CD4-positive, alpha-beta memory T cell (primary cell): Measurements from ENCODE around the gene TMEM169. TPM values are rescaled to one million over a fixed set of nuclear protein-coding genes. Genes with fewer than 3 reads are reported as not detected.
"Not testable (repeated sequence)": the region's sequence is repeated elsewhere in the genome, so short reads cannot be mapped to it uniquely, and the experiment has no call there.

Source experiments
- CTCF ChIA-PET: fragments of 350-600 bp; sonication (Branson Sonifier 250); formaldehyde crosslinking; loops from one replicate; lab custom pipeline; 2021; ENCODE audit warnings: inconsistent platforms; ENCODE audit not compliant: partially characterized antibody; lab: Charles Lee
- POLR2A ChIA-PET: fragments of 350-600 bp; sonication (Branson Sonifier 250); formaldehyde crosslinking; loops from one replicate; lab custom pipeline; 2021; ENCODE audit not compliant: partially characterized antibody; lab: Charles Lee
- DNase-seq, 5 donors: peaks; one replicate each; pipeline versions ENCODE4 v3.0.0 to v3.0.0-alpha.2; 2020 to 2022; ENCODE audit warnings: mixed read lengths in 1 of 5
- H3K27ac ChIP-seq: one replicate; pipeline ENCODE4 v1.7.0; 2013; ENCODE audit warnings: low read depth, low read length
- H3K27me3 ChIP-seq: 2 replicates; pipeline ENCODE4 v1.7.0; 2013; ENCODE audit warnings: mild to moderate bottlenecking, low read length, moderate library complexity; ENCODE audit not compliant: insufficient read depth
- H3K36me3 ChIP-seq: 2 replicates; pipeline ENCODE4 v1.7.0; 2013; ENCODE audit warnings: mild to moderate bottlenecking, low read length, moderate library complexity; ENCODE audit not compliant: insufficient read depth
- H3K4me1 ChIP-seq: 2 replicates; pipeline ENCODE4 v1.7.0; 2013; ENCODE audit warnings: mild to moderate bottlenecking, low read length, moderate library complexity; ENCODE audit not compliant: insufficient read depth
- H3K4me3 ChIP-seq, 2 donors: one replicate each; pipeline ENCODE4 v1.7.0; 2013; ENCODE audit warnings: low read length in 2 of 2, mild to moderate bottlenecking in 1 of 2
- H3K9me3 ChIP-seq, 2 donors: one replicate each; pipeline ENCODE4 v1.7.0; 2013; ENCODE audit warnings: low read length in 2 of 2, control low read depth in 1 of 2; ENCODE audit not compliant: control insufficient read depth in 1 of 2
- H3K27ac Mint-ChIP-seq, 7 donors: one replicate each; pipeline ENCODE4 v1.8.0; 2020 to 2021; ENCODE audit warnings: mixed read lengths in 7 of 7, mild to moderate bottlenecking in 6 of 7, inconsistent platforms in 3 of 7, moderate library complexity in 3 of 7
- H3K27me3 Mint-ChIP-seq, 2 donors: one replicate each; pipeline ENCODE4 v1.8.0; 2020 to 2021; ENCODE audit warnings: mixed read lengths in 2 of 2
- H3K36me3 Mint-ChIP-seq, 2 donors: one replicate each; pipeline ENCODE4 v1.8.0; 2020 to 2021; ENCODE audit warnings: mixed read lengths in 2 of 2, inconsistent platforms in 1 of 2, mild to moderate bottlenecking in 1 of 2
- H3K4me1 Mint-ChIP-seq, 4 donors: one replicate each; pipeline ENCODE4 v1.8.0; 2020 to 2021; ENCODE audit warnings: mixed read lengths in 4 of 4, mild to moderate bottlenecking in 1 of 4
- H3K4me3 Mint-ChIP-seq, 8 donors: one replicate each; pipeline ENCODE4 v1.8.0; 2020 to 2021; ENCODE audit warnings: mixed read lengths in 8 of 8, mild to moderate bottlenecking in 7 of 8, moderate library complexity in 6 of 8, inconsistent platforms in 3 of 8
- H3K9me3 Mint-ChIP-seq, 8 donors: one replicate each; pipeline ENCODE4 v1.8.0; 2020 to 2021; ENCODE audit warnings: mixed read lengths in 8 of 8, mild to moderate bottlenecking in 5 of 8, inconsistent platforms in 3 of 8, moderate library complexity in 1 of 8
- intact Hi-C: fragments of 100-400 bp; cut with micrococcal nuclease; formaldehyde crosslinking; loops from one replicate; pipeline ENCODE4 v1.15.1; 2023
- polyA plus RNA-seq, 2 donors: library from polyadenylated mRNA; unstranded; fragments of 300-500 nt; fragmentation: Illumina TruSeq; gene quantifications; one replicate each; pipeline ENCODE4 v1.2.3, GENCODE V29; 2021
- total RNA-seq, 2 experiments: library from RNA; stranded (reverse); gene quantifications; one replicate each; pipeline ENCODE4 v1.2.3, GENCODE V29; 2021

TMEM169 gene
- total and polyA plus RNA-seq, 4 experiments from 2014 or later, result 2.0 to 5.1 (median 3.0) TPM

DNA sequence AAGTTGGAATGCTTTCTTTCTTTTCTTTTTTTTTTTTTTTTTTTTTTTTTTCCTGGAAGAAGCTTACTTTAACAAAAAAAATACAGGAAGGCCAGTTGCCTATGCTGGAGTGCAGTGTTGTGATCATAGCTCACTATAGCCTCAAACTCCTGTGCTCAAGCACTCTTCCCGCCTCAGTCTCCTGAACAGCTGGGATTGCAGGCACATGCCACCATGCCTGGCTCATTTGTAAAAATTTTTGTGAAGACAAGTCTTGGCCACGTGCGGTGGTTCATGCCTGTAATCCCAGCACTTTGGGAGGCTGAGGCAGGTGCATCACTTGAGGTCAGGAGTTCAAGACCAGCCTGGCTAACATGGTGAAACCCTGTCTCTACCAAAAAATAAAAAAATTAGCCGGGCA, 59.8 kb downstream of the TMEM169 start:
- CTCF ChIA-PET, result interaction anchor here (0.9 to 3.3 kb wide), 15 partner anchors 8 to 263 kb away, joined by 3 to 40 read pairs (median 5); no protein-coding TSS in a partner anchor
- POLR2A ChIA-PET, result interaction anchor here (1.1 kb wide), 1 partner anchor 8 kb away, joined by 3 read pairs; no protein-coding TSS in a partner anchor
- H3K9me3 ChIP-seq, H3K27ac Mint-ChIP-seq, H3K27me3 ChIP-seq, H3K4me3 ChIP-seq, DNase-seq, H3K4me3 Mint-ChIP-seq, H3K27ac ChIP-seq, H3K4me1 ChIP-seq, H3K27me3 Mint-ChIP-seq, intact Hi-C loops, H3K9me3 Mint-ChIP-seq: not testable (repeated sequence)
- H3K36me3 ChIP-seq, result peaks cover 59% of the 10 kb centered on the region
- Mint-ChIP-seq H3K4me1 (peaks cover under 1 to 10% (median 7%) of the 10 kb centered on the region in 4 donors), H3K36me3 (peaks cover 61 to 62% of the 10 kb centered on the region in 2 donors)

DNA sequence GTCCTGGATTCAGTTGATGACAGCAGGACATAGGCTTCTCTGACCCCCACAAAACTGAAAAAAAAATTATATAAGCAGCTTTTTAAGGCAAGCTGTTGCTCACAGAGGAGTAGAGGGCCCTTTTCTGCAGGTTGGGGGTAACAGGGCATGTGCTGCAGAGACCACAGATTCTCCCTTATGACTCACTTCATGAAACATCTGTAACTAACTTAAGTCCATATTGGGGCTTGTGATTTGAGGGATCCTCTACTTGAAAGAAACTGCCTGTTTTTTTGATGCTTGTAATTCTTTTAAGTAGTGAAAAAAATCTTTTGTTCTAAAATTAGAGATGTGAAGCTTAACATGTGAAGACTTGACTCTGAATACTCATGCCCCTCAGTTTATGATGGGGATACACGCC, 60.8 kb downstream of the TMEM169 start:
- Histone ChIP-seq H3K27me3 (no peaks in the 10 kb centered on the region), H3K9me3 (no peaks in the 10 kb centered on the region), H3K27ac (no peak overlapping the region), H3K4me1 (no peaks in the 10 kb centered on the region), H3K36me3 (peaks cover 56% of the 10 kb centered on the region), H3K4me3 (no peak overlapping the region)
- peaks cover 4 to 13% (median 11%) of the 10 kb centered on the region in 4 donors for H3K4me1 Mint-ChIP-seq
- H3K27ac Mint-ChIP-seq, result peak overlapping the region in 3 of 7 donors; percentile 33 to 58 (median 52)
- intact Hi-C loops, result no loop called here
- POLR2A ChIA-PET, result interaction anchor here (0.9 kb wide), 1 partner anchor 61 kb away, joined by 3 read pairs; the partner anchor contains the start of genes PECR and TMEM169
- H3K36me3 Mint-ChIP-seq, result peaks cover 63 to 64% of the 10 kb centered on the region in 2 donors
- no peak overlapping the region for H3K4me3 Mint-ChIP-seq
- H3K9me3 Mint-ChIP-seq, result no peaks in the 10 kb centered on the region
- H3K27me3 Mint-ChIP-seq, result no peaks in the 10 kb centered on the region
- CTCF ChIA-PET, result interaction anchor here (1.0 to 3.3 kb wide), 3 partner anchors 11 to 109 kb away, joined by 4 to 40 read pairs (median 4); no protein-coding TSS in a partner anchor
- no peak for DNase-seq

DNA sequence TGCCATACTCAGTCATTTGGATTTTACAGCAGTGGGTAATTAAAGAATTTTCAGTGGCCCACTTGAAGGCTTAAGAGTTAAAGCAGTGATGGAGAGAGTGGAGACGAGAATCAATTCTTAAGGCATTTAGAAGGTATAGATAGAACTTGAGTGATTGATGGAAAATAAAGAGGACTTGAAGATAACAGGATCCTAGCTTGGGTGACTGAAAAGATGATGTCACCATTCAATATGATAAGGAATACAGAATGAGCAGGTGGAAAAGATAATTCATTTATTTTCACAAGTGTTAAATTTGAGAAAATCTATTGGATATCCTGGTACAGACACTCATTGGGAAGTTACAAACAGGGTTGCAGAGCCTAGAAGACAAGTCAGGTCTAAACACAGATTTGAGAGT, 62.7 kb downstream of the TMEM169 start:
- Histone ChIP-seq H3K9me3 (no peaks in the 10 kb centered on the region), H3K27me3 (no peaks in the 10 kb centered on the region), H3K4me3 (no peak overlapping the region), H3K36me3 (peaks cover 54% of the 10 kb centered on the region), H3K27ac (no peak overlapping the region), H3K4me1 (no peaks in the 10 kb centered on the region)
- ChIA-PET POLR2A (no interaction called here), CTCF (no interaction called here)
- no peak overlapping the region for H3K4me3 Mint-ChIP-seq
- H3K27ac Mint-ChIP-seq, result no peak overlapping the region
- peaks cover 2 to 13% (median 10%) of the 10 kb centered on the region in 4 donors for H3K4me1 Mint-ChIP-seq
- intact Hi-C loops, result no loop called here
- peaks cover 62 to 63% of the 10 kb centered on the region in 2 donors for H3K36me3 Mint-ChIP-seq
- H3K27me3 Mint-ChIP-seq, result no peaks in the 10 kb centered on the region
- H3K9me3 Mint-ChIP-seq, result no peaks in the 10 kb centered on the region
- no peak for DNase-seq

DNA sequence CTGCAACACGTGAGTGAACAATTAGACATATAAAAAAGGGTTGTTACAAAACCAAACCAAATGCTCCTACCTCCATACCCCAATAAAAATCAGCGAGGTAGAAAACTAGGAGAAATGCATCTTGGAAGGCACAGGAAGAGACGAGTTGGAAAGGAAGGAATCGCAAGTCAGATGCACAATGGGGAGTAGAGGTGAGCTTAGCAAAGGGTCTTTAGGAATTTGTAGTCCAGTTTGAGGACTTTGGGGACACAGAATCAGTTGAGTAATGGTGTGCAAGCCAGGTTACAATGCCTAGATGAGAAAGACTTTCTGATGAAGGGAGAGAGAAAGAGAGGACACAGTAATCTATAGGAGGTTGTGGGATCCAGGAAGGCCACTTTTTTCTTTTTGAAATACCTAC, 63.1 kb downstream of the TMEM169 start:
- Mint-ChIP-seq H3K27ac (no peak overlapping the region), H3K27me3 (no peaks in the 10 kb centered on the region), H3K4me1 (peaks cover 2 to 13% (median 10%) of the 10 kb centered on the region in 4 donors), H3K4me3 (no peak overlapping the region), H3K9me3 (no peaks in the 10 kb centered on the region), H3K36me3 (peaks cover 62 to 63% of the 10 kb centered on the region in 2 donors)
- CTCF ChIA-PET, result interaction anchor here (1.4 kb wide), 1 partner anchor 260 kb away, joined by 4 read pairs; no protein-coding TSS in a partner anchor
- POLR2A ChIA-PET, result no interaction called here
- H3K27me3 ChIP-seq, result no peaks in the 10 kb centered on the region
- no peaks in the 10 kb centered on the region for H3K9me3 ChIP-seq
- no peak overlapping the region for H3K4me3 ChIP-seq
- no peak overlapping the region for H3K27ac ChIP-seq
- peaks cover 54% of the 10 kb centered on the region for H3K36me3 ChIP-seq
- intact Hi-C loops, result no loop called here
- no peak for DNase-seq
- H3K4me1 ChIP-seq, result no peaks in the 10 kb centered on the region

DNA sequence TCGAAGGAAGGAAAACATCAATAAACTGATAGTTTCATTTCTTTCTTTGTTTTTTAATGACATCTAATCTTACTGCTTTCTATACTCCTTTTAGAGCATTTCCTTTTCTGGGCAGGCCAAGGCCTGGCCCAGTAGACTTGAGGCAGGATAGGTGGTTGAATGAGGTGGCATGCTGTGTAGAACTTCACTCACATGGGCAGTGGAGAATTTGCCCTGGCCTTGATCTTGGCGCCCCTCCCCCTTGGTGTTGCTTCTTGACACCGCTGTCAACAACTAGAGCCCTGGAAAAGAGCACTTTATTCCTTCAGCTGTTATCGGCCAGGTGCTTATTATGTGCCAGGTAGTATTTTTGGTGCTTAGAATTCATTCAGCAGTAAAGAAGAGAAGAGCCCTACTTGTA, 64.9 kb downstream of the TMEM169 start:
- intact Hi-C loops, result no loop called here
- Mint-ChIP-seq H3K9me3 (no peaks in the 10 kb centered on the region), H3K4me3 (no peak overlapping the region), H3K4me1 (peaks cover 5 to 17% (median 13%) of the 10 kb centered on the region in 4 donors), H3K36me3 (peaks cover 59 to 64% of the 10 kb centered on the region in 2 donors), H3K27ac (peak overlapping the region in 6 of 7 donors; percentile 15 to 86 (median 52)), H3K27me3 (no peaks in the 10 kb centered on the region)
- Histone ChIP-seq H3K9me3 (no peaks in the 10 kb centered on the region), H3K27ac (no peak overlapping the region), H3K4me3 (no peak overlapping the region), H3K27me3 (no peaks in the 10 kb centered on the region), H3K36me3 (peaks cover 60% of the 10 kb centered on the region), H3K4me1 (no peaks in the 10 kb centered on the region)
- POLR2A ChIA-PET, result no interaction called here
- CTCF ChIA-PET, result no interaction called here
- DNase-seq, result no peak

DNA sequence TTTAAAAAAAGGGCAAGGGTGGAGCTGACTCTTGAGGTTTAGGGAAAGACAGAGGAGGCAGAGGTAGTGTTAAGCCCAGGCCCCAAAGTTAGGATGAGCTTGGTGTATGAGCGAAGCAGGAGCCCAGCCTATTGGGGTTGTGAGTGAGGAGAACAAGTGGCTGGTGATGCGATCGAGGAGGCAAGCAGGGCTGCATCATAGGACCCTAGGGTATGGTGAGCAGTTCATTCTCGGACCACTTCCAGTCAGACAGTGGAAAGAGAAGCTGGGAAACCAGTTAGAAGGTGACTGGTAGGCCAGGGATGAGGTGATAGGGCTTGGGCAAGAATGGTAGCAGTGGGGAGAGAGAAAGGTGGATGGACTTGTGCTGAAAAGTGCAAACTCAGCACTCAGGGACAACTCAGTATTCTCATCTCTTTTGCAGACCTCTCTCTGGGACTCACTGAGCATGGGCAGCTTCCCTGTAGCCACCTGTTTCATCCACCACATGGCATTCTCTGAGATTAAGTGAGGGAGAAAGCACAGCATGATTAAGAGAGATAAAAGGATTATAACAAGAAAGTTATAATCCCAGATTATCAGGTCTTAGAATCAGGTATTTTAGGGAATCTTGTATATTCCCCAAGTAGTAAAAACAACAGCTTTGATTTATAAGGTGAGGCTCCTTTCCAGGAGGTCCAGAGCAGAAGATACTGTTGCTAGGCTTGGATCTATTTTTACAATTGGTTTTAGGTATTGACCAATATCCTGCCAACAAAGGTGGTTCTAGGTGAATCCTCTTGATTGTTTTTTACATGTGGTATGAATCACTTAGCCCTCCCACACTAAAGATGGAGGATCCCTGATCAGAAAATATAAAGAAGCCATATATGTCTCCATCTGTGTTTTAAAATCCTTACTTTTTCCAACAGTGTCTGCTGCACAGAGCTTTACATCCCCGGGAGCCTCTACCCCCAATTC, 65.7 kb downstream of the TMEM169 start:
- CTCF ChIA-PET, result no interaction called here
- intact Hi-C loops, result no loop called here
- H3K4me1 ChIP-seq, result no peaks in the 10 kb centered on the region
- no peak overlapping the region for H3K4me3 Mint-ChIP-seq
- H3K4me3 ChIP-seq, result no peak overlapping the region
- no peaks in the 10 kb centered on the region for H3K27me3 Mint-ChIP-seq
- POLR2A ChIA-PET, result no interaction called here
- no peak overlapping the region for H3K27ac ChIP-seq
- no peaks in the 10 kb centered on the region for H3K9me3 ChIP-seq
- no peak for DNase-seq
- peak overlapping the region; percentile 48 to 87 (median 70) for H3K27ac Mint-ChIP-seq
- no peaks in the 10 kb centered on the region for H3K27me3 ChIP-seq
- H3K9me3 Mint-ChIP-seq, result no peaks in the 10 kb centered on the region
- H3K4me1 Mint-ChIP-seq, result peaks cover 8 to 21% (median 14%) of the 10 kb centered on the region in 4 donors
- peaks cover 59 to 65% of the 10 kb centered on the region in 2 donors for H3K36me3 Mint-ChIP-seq
- H3K36me3 ChIP-seq, result peaks cover 56% of the 10 kb centered on the region

DNA sequence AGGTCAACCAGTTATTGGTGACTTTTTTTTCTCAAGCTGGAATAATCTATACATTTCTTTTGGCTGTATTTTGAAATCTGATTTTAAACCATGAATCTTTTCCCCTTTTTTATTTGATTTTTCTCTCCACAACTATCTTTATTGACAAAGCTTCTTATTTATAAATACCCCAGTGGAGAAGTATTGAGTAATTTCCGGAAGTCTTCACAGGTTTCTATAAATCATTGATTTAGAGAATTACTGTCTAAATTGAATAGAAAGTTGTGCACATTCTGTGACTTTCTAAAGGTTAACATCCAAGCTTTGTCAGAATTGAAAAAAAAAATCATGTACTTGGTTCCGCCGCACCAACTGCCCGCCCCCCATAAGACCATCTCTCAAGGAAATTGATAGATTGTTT, 67.3 kb downstream of the TMEM169 start:
- intact Hi-C loops, result no loop called here

More for the DNA sequence above, 67.3 kb downstream of the TMEM169 start:
- DNase-seq, result no peak
- Mint-ChIP-seq H3K36me3 (peaks cover 55 to 70% of the 10 kb centered on the region in 2 donors), H3K27me3 (no peaks in the 10 kb centered on the region), H3K4me3 (no peak overlapping the region), H3K9me3 (no peaks in the 10 kb centered on the region), H3K27ac (peak overlapping the region in 1 of 7 donors; percentile 73), H3K4me1 (peaks cover 17 to 23% (median 20%) of the 10 kb centered on the region in 4 donors)
- no peaks in the 10 kb centered on the region for H3K4me1 ChIP-seq
- H3K4me3 ChIP-seq, result no peak overlapping the region
- no peaks in the 10 kb centered on the region for H3K9me3 ChIP-seq
- CTCF ChIA-PET, result interaction anchor here (0.8 to 2.0 kb wide), 5 partner anchors 8 to 35 kb away, joined by 3 to 12 read pairs (median 3); no protein-coding TSS in a partner anchor
- POLR2A ChIA-PET, result no interaction called here
- peaks cover 57% of the 10 kb centered on the region for H3K36me3 ChIP-seq
- no peak overlapping the region for H3K27ac ChIP-seq
- H3K27me3 ChIP-seq, result no peaks in the 10 kb centered on the region
